Keratinocyte (primary cell): ENCODE data around the gene SLC39A8.

ENCODE experiments used
- EZH2 ChIP-seq: IDR thresholded peaks from one replicate; pipeline ENCODE4 v1.6.1; 2012; ENCODE audit warnings: inconsistent platforms, mild to moderate bottlenecking, low read length, moderate library complexity
- TF ChIP-seq, protein P1 (sequence below), 3 experiments: IDR thresholded peaks in 1 of 3; conservative IDR thresholded peaks in 1 of 3; optimal IDR thresholded peaks in 1 of 3; 2 replicates in 2 of 3; 3 replicates in 1 of 3; pipeline versions ENCODE3 to v1.5.1; 2011; ENCODE audit warnings: low read length in 3 of 3, mild to moderate bottlenecking in 3 of 3, moderate library complexity in 2 of 3, control low read depth in 1 of 3, inconsistent platforms in 1 of 3; ENCODE audit not compliant: insufficient read depth in 2 of 3; ENCODE audit errors: extremely low read depth in 1 of 3

DNA sequence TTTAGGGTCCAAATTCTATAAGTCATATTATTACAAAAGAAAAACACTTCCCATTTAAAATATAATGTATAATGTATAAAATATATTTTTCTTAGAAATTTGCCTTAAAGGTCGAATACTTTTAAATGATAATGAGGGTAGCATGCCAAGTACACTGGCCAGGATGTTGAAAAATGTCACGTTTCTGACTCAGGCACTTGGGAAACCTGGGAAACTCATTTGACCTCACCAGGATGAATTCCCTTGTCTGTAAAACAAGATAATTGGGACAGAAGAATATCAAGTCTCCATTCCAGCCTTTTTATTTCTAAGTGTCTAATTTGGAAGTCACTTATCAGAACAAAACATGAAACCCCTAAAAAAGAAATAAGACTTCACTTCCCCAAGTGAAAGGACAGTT, 3.4 kb upstream of the SLC39A8 start:
- TF ChIP-seq, protein P1, sequence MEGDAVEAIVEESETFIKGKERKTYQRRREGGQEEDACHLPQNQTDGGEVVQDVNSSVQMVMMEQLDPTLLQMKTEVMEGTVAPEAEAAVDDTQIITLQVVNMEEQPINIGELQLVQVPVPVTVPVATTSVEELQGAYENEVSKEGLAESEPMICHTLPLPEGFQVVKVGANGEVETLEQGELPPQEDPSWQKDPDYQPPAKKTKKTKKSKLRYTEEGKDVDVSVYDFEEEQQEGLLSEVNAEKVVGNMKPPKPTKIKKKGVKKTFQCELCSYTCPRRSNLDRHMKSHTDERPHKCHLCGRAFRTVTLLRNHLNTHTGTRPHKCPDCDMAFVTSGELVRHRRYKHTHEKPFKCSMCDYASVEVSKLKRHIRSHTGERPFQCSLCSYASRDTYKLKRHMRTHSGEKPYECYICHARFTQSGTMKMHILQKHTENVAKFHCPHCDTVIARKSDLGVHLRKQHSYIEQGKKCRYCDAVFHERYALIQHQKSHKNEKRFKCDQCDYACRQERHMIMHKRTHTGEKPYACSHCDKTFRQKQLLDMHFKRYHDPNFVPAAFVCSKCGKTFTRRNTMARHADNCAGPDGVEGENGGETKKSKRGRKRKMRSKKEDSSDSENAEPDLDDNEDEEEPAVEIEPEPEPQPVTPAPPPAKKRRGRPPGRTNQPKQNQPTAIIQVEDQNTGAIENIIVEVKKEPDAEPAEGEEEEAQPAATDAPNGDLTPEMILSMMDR (optimal IDR thresholded peaks at IDR 0.05 in 1 of 3, IDR thresholded peaks at IDR 0.05 in 1 of 3, conservative IDR thresholded peaks at IDR 0.05 in 1 of 3; ENCODE audit: extremely low read depth in 1 of 3, insufficient read depth in 2 of 3, low read length in 3 of 3) = no peak
- no peak for TF ChIP-seq EZH2
